ENCODE measurements around the gene WASF2. TPM values are rescaled to one million over a fixed set of nuclear protein-coding genes. Genes with fewer than 3 reads are reported as not detected.

WASF2 gene
- total RNA-seq, 4 donors from 2014 or later: 53.8 to 76.6 (median 70.3) TPM

DNA sequence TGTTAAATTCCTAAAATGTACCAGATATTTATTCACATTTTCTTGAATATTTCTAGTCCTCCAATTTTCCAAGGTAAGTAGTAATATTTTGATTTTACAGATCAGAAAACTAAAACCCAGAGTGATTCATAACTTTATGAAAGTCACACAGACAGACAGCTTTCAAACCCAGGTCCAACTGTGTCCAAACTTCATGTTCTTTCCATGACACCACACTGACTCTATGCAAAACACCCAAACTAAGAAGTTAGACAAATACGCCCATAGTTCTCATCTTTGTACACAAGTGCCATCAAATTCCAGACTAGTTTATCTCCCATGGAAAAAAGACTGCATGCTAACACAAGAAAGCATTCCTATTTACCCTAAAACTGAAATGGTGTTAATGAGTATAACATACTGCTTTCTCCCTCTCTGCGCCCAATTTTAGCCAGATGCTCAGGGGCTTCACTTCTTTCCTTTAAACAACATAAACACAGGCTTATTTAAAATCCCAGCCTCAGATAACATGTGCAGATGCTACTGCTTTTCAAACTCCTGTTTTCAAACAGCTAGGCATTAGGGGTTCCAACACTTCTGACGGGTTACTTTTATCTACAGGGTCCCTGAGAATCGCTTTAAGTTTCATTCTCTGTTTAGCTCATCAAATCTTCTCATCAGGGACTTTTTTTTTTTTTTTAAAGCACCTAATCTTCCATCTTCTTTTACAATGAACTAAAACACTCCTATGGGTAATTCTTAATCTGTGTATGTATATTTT is 44.6 kb downstream of the WASF2 start:
- intact Hi-C loops (cut with DNase I; ENCODE audit: low total_unique reads): no loop called here
- H3K4me3 ChIP-seq (ENCODE audit: low read depth, poor library complexity, severe bottlenecking): no peak overlapping the region
- WGBS, 2 donors: 71 to 75% methylated on average over 4 of the region's 4 CpGs
- DNase-seq (ENCODE audit: low spot score in 2 of 2): no peak
- TF ChIP-seq POLR2A (IDR thresholded peaks at IDR 0.05): no peak
- TF ChIP-seq, protein P1, sequence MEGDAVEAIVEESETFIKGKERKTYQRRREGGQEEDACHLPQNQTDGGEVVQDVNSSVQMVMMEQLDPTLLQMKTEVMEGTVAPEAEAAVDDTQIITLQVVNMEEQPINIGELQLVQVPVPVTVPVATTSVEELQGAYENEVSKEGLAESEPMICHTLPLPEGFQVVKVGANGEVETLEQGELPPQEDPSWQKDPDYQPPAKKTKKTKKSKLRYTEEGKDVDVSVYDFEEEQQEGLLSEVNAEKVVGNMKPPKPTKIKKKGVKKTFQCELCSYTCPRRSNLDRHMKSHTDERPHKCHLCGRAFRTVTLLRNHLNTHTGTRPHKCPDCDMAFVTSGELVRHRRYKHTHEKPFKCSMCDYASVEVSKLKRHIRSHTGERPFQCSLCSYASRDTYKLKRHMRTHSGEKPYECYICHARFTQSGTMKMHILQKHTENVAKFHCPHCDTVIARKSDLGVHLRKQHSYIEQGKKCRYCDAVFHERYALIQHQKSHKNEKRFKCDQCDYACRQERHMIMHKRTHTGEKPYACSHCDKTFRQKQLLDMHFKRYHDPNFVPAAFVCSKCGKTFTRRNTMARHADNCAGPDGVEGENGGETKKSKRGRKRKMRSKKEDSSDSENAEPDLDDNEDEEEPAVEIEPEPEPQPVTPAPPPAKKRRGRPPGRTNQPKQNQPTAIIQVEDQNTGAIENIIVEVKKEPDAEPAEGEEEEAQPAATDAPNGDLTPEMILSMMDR (IDR thresholded peaks at IDR 0.05): no peak

DNA sequence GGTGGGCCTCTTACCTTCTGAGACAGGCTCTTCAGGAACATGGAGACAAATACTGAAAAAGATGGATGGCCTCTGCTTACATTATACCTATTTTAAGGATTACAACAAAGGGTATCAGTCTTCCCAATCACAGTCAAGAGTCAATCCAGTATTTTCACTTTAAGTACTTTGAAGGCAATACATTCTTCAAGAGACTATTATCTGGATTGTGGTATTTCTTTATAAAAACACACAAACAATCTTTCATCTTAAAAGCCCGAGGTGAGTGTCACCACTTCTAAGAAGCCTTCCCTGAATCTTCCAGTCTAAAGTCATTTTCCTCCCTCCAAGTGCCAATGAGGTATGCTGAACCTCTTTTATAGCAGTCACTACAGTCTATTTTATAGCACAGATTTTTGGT is 45.3 kb downstream of the WASF2 start:
- WGBS, 2 donors: 45 to 47% methylated on average over 1 of the region's 1 CpG
- no peak for DNase-seq (ENCODE audit: low spot score in 2 of 2)
- TF ChIP-seq POLR2A (IDR thresholded peaks at IDR 0.05): no peak
- TF ChIP-seq, protein P1 (IDR thresholded peaks at IDR 0.05): no peak
- intact Hi-C loops (cut with DNase I; ENCODE audit: low total_unique reads): no loop called here
- H3K4me3 ChIP-seq (ENCODE audit: low read depth, poor library complexity, severe bottlenecking): no peak overlapping the region

GRCh38 chr1:27439150-27439549 is 50.8 kb downstream of the WASF2 start:
- intact Hi-C loops (cut with DNase I; ENCODE audit: low total_unique reads): loop anchor here (10.0 kb wide), 1 partner anchor 46 kb away; no protein-coding TSS in a partner anchor
- 40% methylated on average over 2 of the region's 2 CpGs for WGBS, 2 donors
- H3K4me3 ChIP-seq (ENCODE audit: low read depth, poor library complexity, severe bottlenecking): no peak overlapping the region
- no peak for TF ChIP-seq POLR2A (IDR thresholded peaks at IDR 0.05)
- TF ChIP-seq, protein P1 (IDR thresholded peaks at IDR 0.05): no peak
- DNase-seq (ENCODE audit: low spot score in 2 of 2): no peak

DNA sequence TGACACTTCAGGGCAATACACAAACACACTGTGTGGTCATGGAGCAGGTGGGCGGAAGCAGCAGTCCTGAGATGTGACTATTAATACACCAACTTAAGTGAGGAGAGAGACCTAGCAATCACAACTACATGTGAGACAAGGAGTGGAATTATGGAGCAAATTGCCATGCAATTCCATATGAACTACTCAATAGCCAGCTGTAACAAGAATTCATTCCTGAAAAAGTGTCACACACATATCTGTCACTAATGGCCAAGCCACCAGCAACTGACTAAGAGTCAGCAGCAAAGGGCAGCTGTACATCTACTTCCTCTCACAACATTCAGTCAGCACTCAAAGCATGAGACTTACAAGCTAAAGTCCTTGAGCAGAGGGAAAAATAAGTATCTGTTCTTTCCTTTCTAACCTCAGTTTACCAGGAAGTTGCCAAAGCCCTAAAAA is 51.3 kb downstream of the WASF2 start:
- WGBS, 2 donors: 81 to 85% methylated on average over 1 of the region's 1 CpG
- intact Hi-C loops (cut with DNase I; ENCODE audit: low total_unique reads): loop anchor here (10.0 kb wide), 1 partner anchor 46 kb away; no protein-coding TSS in a partner anchor
- no peak overlapping the region for H3K4me3 ChIP-seq (ENCODE audit: low read depth, poor library complexity, severe bottlenecking)
- DNase-seq (ENCODE audit: low spot score in 2 of 2): no peak
- TF ChIP-seq, protein P1 (IDR thresholded peaks at IDR 0.05): no peak
- no peak for TF ChIP-seq POLR2A (IDR thresholded peaks at IDR 0.05)

DNA sequence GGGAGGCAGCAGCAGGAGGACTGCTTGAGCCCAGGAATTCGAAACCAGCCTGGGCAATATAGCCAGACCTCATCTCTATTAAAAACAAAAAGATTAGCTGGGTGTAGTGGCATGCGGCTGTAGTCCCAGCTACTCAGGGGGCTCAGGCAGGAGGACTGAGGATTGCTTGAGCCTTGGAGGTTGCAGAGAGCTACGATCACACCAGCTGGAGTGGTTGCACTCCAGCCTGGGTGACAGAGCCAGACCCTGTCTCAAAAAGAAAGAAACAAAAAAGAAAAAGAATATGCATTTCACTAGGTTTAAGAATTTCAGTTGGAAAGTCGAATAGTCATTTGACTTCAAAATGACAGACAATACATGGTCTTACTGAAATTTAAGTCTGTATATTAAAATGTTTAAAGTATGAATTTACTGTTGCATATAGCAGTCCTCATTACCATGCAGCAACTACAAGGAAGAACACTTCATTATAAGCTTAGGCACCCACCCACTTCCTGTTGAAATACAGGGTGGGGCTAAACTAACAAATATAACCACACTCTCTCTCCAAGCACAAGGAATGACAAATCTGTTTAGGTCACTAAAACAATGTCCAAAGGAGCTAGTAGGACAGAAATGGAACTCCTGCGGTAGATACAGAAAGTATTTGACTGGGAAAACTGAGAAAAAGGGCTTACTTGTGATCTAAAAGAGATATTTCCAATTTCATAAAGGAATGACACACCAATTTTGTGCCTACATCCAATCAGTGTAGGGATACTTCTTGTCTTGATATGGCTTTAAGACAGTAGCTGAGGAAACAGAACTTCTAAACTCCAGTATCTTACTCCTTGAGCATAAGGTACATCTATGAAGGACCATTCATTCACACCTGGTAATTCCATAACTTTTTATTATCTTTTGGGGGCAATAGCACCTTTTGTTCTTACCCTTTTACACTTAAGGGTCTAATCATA is 53.5 kb downstream of the WASF2 start:
- WGBS, 2 donors: 27 to 33% methylated on average over 5 of the region's 5 CpGs
- H3K4me3 ChIP-seq (ENCODE audit: low read depth, poor library complexity, severe bottlenecking): no peak overlapping the region
- no peak for DNase-seq (ENCODE audit: low spot score in 2 of 2)
- TF ChIP-seq, protein P1 (IDR thresholded peaks at IDR 0.05): no peak
- no peak for TF ChIP-seq POLR2A (IDR thresholded peaks at IDR 0.05)
- intact Hi-C loops (cut with DNase I; ENCODE audit: low total_unique reads): loop anchor here (10.0 kb wide), 1 partner anchor 48 kb away; no protein-coding TSS in a partner anchor
